GM19397 (cell line): ENCODE measurements around the gene KCNG4.
"Not testable (repeated sequence)": the region's sequence is repeated elsewhere in the genome, so short reads cannot be mapped to it uniquely, and the experiment has no call there.

Source experiments
- ATAC-seq: cut with Tn5 transposase; IDR thresholded peaks from one replicate; pipeline ENCODE4 v1.9.1; 2021; ENCODE audit warnings: mild to moderate bottlenecking, moderate library complexity; ENCODE audit not compliant: unreplicated experiment

The KCNG4 gene

DNA sequence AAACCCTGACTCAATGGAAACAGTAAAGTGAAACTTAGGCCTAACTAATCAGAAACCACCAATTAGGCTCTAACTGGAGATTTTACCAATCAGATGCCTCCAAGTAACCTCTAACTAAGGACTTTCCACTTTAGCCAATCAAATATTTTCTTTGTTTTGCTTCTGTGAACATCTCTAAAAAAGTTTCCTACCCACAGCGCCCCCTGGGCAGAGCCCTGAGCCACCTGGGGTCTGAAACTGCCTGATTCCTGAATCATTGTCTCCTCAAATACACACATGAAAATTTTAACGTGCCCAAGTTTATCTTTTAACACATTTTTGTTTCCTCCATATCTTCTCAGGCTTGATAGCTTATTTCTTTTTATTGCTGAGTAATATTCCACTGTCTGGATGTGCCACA lies 29.8 kb downstream of the KCNG4 start:
- no peak for ATAC-seq

DNA sequence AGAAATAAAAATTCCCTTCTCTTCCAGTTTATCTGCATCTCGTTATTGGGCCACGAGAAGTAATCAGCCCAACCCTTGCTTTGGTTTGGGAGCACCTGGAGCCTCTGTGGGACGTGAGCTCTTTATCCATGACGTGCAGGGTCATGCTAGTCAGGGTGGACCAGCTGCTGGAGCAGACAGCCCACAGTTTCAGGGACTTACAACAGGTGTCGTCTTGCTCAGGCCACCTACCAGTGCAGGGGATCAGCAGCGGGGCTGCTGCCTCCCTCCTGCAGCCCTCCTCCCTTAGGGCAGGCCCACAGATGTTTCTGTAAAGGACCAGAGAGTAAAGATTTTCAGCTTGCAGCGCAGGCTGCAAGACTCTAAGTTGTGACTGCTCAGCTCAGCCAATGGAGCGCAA lies 31.9 kb downstream of the KCNG4 start:
- ATAC-seq = no peak

DNA sequence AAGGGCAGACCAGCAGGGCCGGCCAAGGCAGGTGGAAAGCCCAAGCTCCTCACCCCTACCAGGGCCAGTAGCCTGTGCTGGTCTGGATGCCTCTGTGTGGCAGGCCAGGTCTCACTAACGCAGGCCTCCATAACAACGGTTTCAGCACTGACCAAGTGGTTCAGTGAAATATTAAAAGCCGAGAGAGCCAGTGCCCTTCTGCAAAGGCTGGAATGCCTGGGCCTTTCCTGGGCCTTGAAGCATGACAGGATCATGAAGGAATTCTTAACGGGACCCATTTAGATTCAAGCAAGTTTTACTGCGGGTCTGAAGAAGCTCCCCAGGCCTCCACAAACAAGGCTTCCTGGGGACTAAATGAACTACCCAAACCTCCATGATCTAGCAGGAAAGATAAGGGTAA lies 32.6 kb downstream of the KCNG4 start:
- no peak for ATAC-seq

GRCh38 chr16:84205976-84206691 lies 33.7 kb downstream of the KCNG4 start:
- no peak for ATAC-seq

DNA sequence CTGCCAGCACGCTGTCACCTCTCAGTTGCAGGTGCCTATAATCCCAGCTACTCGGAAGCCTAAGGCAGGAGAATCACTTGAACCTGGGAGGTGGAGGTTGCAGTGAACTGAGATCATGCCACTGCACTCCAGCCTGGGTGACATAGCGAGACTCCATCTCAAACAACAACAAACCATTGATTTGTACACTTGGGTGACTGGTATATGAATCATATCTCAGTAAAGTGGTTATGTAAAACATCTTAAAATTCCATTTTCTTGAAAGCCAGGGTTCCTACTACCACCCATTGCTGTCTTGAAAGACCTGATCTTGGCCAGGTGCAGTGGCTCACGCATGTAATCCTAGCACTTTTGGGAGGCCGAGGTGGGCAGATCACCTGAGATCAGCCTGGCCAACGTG lies 34.7 kb downstream of the KCNG4 start:
- not testable (repeated sequence) for ATAC-seq

DNA sequence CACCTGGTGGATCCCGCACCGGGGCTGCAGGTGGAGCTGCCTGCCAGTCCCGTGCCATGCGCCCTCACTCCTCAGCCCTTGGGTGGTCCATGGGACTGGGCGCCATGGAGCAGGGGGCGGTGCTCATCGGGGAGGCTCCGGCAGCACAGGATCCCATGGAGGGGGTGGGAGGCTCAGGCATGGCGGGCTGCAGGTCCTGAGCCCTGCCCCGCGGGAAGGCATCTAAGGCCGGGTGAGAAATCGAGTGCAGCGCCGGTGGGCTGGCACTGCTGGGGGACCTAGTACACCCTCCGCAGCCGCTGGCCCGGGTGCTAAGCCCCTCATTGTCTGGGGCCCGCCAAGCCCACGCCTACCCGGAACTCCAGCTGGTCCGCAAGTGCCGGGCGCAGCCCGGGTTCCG lies 35.3 kb downstream of the KCNG4 start:
- not testable (repeated sequence) for ATAC-seq

GRCh38 chr16:84199861-84200260 lies 40.0 kb downstream of the KCNG4 start:
- ATAC-seq = no peak

DNA sequence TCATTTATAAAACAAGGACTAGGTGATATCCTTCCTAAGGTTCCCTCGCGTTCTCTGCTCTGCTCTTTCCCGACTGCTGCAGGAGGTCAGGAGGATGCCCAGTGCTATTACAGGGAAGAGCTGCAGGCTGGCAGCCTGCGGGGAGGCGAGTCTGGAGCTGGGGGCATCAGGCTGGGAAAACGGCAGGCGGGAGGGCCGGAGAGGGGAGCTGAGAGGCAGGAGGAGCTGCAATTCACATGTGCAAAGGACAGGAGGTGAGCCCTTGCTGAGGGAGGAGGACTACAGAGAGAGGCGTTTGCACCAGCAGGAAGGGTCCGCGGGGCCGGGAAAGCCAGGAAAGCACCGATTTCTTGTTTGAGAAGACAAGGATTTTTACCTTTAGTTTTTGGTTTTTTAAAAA lies 40.7 kb downstream of the KCNG4 start:
- no peak for ATAC-seq

- no peak for ATAC-seq
Measured at GRCh38 chr16:84198401-84198800, 41.4 kb downstream of the KCNG4 start.

- no peak for ATAC-seq
Measured at GRCh38 chr16:84197466-84198128, 42.2 kb downstream of the KCNG4 start.

DNA sequence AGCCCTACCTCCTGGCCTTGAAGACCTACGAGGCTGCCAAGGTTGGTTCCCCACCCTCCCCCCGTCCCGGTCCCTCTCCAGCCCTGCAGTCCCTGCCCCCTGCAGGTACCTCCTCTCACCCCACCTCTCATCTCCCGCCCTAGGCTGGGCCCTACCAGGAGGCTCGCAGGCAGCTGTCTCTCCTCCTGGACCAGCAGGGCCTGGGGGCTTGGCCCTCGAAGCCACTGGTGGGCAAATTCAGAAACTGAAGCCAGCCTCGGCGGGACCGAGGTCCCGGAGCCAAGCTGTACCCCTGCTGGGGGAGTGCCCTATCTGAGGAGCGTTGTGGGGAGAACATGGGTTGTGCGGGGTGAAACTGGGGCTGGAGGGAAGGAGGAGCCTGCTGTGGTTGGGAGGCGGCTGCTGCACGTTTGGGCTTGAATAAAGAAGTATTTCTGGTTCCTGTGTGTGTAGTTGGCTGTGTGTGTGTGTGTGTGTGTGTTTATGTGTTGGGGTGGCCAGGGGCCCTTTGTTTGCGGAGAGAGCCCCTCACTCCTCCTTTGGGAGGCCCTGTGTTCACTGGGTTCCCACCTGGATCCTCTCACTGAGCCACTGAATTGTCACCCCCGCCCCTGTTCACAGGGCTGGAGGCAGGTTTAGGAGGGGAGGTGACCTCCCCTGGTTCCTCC lies 43.0 kb downstream of the KCNG4 start:
- no peak for ATAC-seq

DNA sequence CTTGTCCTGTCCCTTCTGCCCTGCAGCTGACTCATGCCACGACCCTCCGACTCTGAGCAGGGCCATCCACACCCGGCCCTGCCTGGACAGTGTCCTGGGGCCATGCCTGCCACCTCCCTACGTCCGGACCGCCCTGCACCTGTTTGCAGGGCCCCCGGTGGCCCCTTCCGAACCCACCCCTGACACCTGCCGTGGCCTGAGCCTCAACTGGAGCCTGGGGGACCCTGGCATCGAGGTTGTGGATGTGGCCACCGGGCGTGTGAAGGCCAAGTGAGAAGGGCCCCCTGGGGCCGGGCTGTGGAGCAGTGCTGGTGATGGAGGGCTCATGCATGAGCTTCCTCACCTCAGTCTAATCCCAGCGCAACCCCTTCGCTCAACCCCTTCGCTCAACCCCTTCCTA lies 43.7 kb downstream of the KCNG4 start:
- no peak for ATAC-seq

DNA sequence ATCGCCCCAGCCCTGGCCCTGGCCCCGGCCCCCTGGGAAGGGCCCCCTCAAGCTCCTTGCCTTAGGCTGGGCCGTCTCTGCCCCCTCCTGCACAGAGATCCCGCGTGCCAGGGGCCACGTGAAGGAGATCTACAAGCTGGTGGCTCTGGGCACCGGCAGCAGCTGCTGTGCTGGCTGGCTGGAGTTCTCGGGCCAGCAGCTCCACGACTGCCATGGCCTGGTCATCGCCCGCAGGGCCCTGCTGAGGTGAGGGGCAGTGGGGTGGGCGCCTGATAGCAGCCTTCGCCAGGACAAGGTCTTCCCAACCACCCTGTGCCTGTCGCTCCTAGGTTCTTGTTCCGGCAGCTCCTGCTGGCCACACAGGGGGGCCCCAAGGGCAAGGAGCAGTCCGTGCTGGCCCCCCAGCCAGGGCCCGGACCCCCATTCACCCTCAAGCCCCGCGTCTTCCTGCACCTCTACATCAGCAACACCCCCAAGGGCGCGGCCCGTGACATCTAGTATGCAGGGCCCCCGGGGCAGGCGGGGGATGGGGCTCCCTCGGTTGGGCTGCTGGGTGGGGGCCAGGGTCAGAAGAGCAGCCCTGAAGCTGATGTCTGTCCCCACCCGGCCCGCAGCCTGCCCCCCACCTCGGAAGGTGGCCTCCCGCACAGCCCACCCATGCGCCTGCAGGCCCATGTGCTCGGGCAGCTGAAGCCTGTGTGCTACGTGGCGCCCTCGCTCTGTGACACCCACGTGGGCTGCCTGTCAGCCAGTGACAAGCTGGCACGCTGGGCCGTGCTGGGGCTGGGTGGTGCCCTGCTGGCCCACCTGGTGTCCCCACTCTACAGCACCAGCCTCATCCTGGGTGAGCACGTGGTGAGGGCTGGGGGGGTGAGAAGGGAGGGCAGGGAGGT lies 44.4 kb downstream of the KCNG4 start:
- no peak for ATAC-seq

DNA sequence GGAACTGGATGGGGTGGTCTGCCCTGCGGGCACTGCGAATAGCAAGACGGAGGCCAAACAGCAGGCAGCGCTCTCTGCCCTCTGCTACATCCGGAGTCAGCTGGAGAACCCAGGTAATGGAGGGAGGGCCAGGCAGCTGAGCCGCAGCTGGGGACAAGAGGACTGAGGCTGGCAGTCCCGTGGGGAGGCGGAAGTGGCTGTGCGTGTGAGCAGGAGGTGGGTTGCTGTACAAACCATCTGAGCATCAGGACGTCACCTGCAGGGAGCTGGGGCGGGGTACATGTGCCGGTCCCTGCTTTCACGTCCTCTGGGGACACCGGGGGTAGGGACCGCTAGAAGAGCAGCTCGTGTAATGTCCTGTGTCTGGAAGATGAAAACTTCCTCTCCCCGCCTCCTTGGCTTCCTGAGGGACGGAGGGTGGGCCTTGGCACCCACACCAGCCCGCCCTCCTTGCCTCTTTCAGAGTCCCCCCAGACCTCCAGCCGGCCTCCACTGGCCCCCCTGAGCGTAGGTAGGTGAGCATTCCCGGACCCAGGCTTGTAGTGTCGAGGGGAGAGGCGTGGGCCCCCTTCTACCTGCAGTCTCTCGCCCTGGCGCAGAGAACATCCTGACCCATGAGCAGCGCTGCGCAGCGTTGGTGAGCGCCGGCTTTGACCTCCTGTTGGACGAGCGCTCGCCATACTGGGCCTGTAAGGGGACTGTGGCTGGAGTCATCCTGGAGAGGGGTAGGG lies 45.2 kb downstream of the KCNG4 start:
- no peak for ATAC-seq

GRCh38 chr16:84194018-84194417 lies 45.8 kb downstream of the KCNG4 start:
- no peak for ATAC-seq

- ATAC-seq = no peak
Measured at GRCh38 chr16:84193480-84193879, 46.3 kb downstream of the KCNG4 start.

GRCh38 chr16:84191466-84191865 lies 48.3 kb downstream of the KCNG4 start:
- no peak for ATAC-seq

GRCh38 chr16:84190731-84191388 lies 49.0 kb downstream of the KCNG4 start, which contains the start of gene ADAD2:
Gene ADAD2 (plus strand): TSS chr16:84191157. CDS start chr16:84191231, 74 bp downstream.
- ATAC-seq = no peak

GRCh38 chr16:84186685-84187437 lies 53.0 kb downstream of the KCNG4 start, which contains the start of gene TAF1C:
Gene TAF1C (minus strand): TSS chr16:84187057. CDS start chr16:84184988, 2,069 bp downstream.
- ATAC-seq = peak; percentile 94
